Vagina (tissue), 2 donors: ENCODE results near the gene TMEM39B. TPM values are rescaled to one million over a fixed set of nuclear protein-coding genes. Genes with fewer than 3 reads are reported as not detected.

Source experiments
- microRNA-seq: library from miRNA; unstranded; fragments of <30 nt; microRNA quantifications from one replicate; pipeline ENCODE4, GENCODE V29; 2017; ENCODE audit warnings: borderline number of aligned reads, borderline replicate concordance
- small RNA-seq: library from RNA; depleted of rRNA; stranded (forward); fragments of <200 nt; gene quantifications from one replicate; pipeline ENCODE3, GENCODE V24; 2016
- total RNA-seq: library from RNA; depleted of rRNA; stranded (reverse); fragments of >200 nt; gene quantifications from one replicate; pipeline ENCODE4 v1.2.3, GENCODE V29; 2016

Gene TMEM39B
- total RNA-seq, 1 donor from 2014 or later, result 8.3 TPM

Small RNA genes within 50 kb of the gene (microRNA-seq; reads per million reads assigned to microRNA genes)
- gene MIR5585, result not detected

Small RNA genes within 50 kb of the gene (small RNA-seq; reads per million reads assigned to genes)
- gene MIR5585 (not detected), gene RF00017 (not detected)

Other genes with a start within 250 kb of the TMEM39B start
- 112 TPM for gene PTP4A2, start 134.6 kb upstream of the TMEM39B start, total RNA-seq
- 104 TPM for gene KHDRBS1, start 59.1 kb upstream of the TMEM39B start, total RNA-seq
- 28.7 TPM for gene KPNA6, start 35.1 kb downstream of the TMEM39B start, total RNA-seq
- gene TXLNA, start 106.7 kb downstream of the TMEM39B start, total RNA-seq, result 45.7 TPM
- 2.9 TPM for gene CCDC28B, start 127.7 kb downstream of the TMEM39B start, total RNA-seq
- not detected for gene IQCC, start 132.7 kb downstream of the TMEM39B start, total RNA-seq
- not detected for gene DCDC2B, start 136.2 kb downstream of the TMEM39B start, total RNA-seq
- 8.3 TPM for gene TMEM234, start 149.4 kb downstream of the TMEM39B start, total RNA-seq
- 164 TPM for gene EIF3I, start 149.5 kb downstream of the TMEM39B start, total RNA-seq
- gene FAM167B, start 174.3 kb downstream of the TMEM39B start, total RNA-seq, result 3.7 TPM
- gene LCK, start 178.3 kb downstream of the TMEM39B start, total RNA-seq, result 6.4 TPM
- 65.6 TPM for gene HDAC1, start 219.1 kb downstream of the TMEM39B start, total RNA-seq